ENCODE results near the gene HBEGF. TPM values are rescaled to one million over a fixed set of nuclear protein-coding genes. Genes with fewer than 3 reads are reported as not detected.

The HBEGF gene
- total RNA-seq: 12.1 and 15.5 TPM in 2 replicates

GRCh38 chr5:140346348-140347221 lies at the start of gene HBEGF:
HBEGF (minus strand) TSS chr5:140346603; CDS start chr5:140346328, 275 bp downstream.
- DNase-seq (ENCODE audit: low read depth in 2 of 2): peak in 1 of 2 donors; percentile 81

- DNase-seq (ENCODE audit: low read depth in 2 of 2): no peak
Measured at GRCh38 chr5:140393738-140394137, 47.3 kb upstream of the HBEGF start.

- no peak for DNase-seq (ENCODE audit: low read depth in 2 of 2)
Measured at GRCh38 chr5:140391732-140392131, 45.3 kb upstream of the HBEGF start.

GRCh38 chr5:140391312-140391711 lies 44.9 kb upstream of the HBEGF start:
- DNase-seq (ENCODE audit: low read depth in 2 of 2): no peak

GRCh38 chr5:140388052-140388451 lies 41.6 kb upstream of the HBEGF start:
- DNase-seq (ENCODE audit: low read depth in 2 of 2): no peak

GRCh38 chr5:140383300-140383699 lies 36.9 kb upstream of the HBEGF start:
- no peak for DNase-seq (ENCODE audit: low read depth in 2 of 2)

GRCh38 chr5:140382866-140383265 lies 36.5 kb upstream of the HBEGF start:
- no peak for DNase-seq (ENCODE audit: low read depth in 2 of 2)

- DNase-seq (ENCODE audit: low read depth in 2 of 2): no peak
Measured at GRCh38 chr5:140381972-140382371, 35.6 kb upstream of the HBEGF start.

- DNase-seq (ENCODE audit: low read depth in 2 of 2): no peak
Measured at GRCh38 chr5:140381351-140381750, 34.9 kb upstream of the HBEGF start.

GRCh38 chr5:140372971-140373487 lies 26.6 kb upstream of the HBEGF start:
- peak; percentile 52 to 77 for DNase-seq (ENCODE audit: low read depth in 2 of 2)

GRCh38 chr5:140371356-140372151 lies 25.2 kb upstream of the HBEGF start:
- DNase-seq (ENCODE audit: low read depth in 2 of 2): no peak

- DNase-seq (ENCODE audit: low read depth in 2 of 2): no peak
Measured at GRCh38 chr5:140367256-140368013, 21.0 kb upstream of the HBEGF start.

GRCh38 chr5:140366589-140367255 lies 20.3 kb upstream of the HBEGF start:
- no peak for DNase-seq (ENCODE audit: low read depth in 2 of 2)

- no peak for DNase-seq (ENCODE audit: low read depth in 2 of 2)
Measured at GRCh38 chr5:140365941-140366340, 19.5 kb upstream of the HBEGF start.

- DNase-seq (ENCODE audit: low read depth in 2 of 2): no peak
Measured at GRCh38 chr5:140365282-140365681, 18.9 kb upstream of the HBEGF start.

- no peak for DNase-seq (ENCODE audit: low read depth in 2 of 2)
Measured at GRCh38 chr5:140364472-140364765, 18.0 kb upstream of the HBEGF start.

- no peak for DNase-seq (ENCODE audit: low read depth in 2 of 2)
Measured at GRCh38 chr5:140363631-140364471, 17.4 kb upstream of the HBEGF start.

GRCh38 chr5:140362875-140363630 lies 16.6 kb upstream of the HBEGF start:
- peak in 1 of 2 donors; percentile 67 for DNase-seq (ENCODE audit: low read depth in 2 of 2)

GRCh38 chr5:140362311-140362710 lies 15.9 kb upstream of the HBEGF start:
- DNase-seq (ENCODE audit: low read depth in 2 of 2): no peak

- DNase-seq (ENCODE audit: low read depth in 2 of 2): no peak
Measured at GRCh38 chr5:140361901-140362300, 15.5 kb upstream of the HBEGF start.

All from dermis microvascular lymphatic vessel endothelial cell (primary cell).